ENCODE data around the gene PBLD.
"Not testable (repeated sequence)": the region's sequence is repeated elsewhere in the genome, so short reads cannot be mapped to it uniquely, and the experiment has no call there.

PBLD gene

GRCh38 chr10:68330852-68331454 lies 1.8 kb downstream of the PBLD start:
- DNase-seq (ENCODE audit: low read depth, low spot score), result peak; percentile 43

GRCh38 chr10:68329506-68329861 lies 3.2 kb downstream of the PBLD start:
- no peak for DNase-seq (ENCODE audit: low read depth, low spot score)

GRCh38 chr10:68327889-68328786 lies 4.6 kb downstream of the PBLD start:
- peak; percentile 40 for DNase-seq (ENCODE audit: low read depth, low spot score)

- DNase-seq (ENCODE audit: low read depth, low spot score), result not testable (repeated sequence)
Measured at GRCh38 chr10:68324396-68324795, 8.3 kb downstream of the PBLD start.

- no peak for DNase-seq (ENCODE audit: low read depth, low spot score)
Measured at GRCh38 chr10:68318331-68319059, 14.2 kb downstream of the PBLD start.

- DNase-seq (ENCODE audit: low read depth, low spot score), result no peak
Measured at GRCh38 chr10:68315582-68315981, 17.1 kb downstream of the PBLD start.

GRCh38 chr10:68314930-68315329 lies 17.8 kb downstream of the PBLD start:
- DNase-seq (ENCODE audit: low read depth, low spot score), result not testable (repeated sequence)

- DNase-seq (ENCODE audit: low read depth, low spot score), result no peak
Measured at GRCh38 chr10:68310531-68310930, 22.2 kb downstream of the PBLD start.

GRCh38 chr10:68305854-68306253 lies 26.9 kb downstream of the PBLD start:
- no peak for DNase-seq (ENCODE audit: low read depth, low spot score)

GRCh38 chr10:68303849-68304412 lies 28.8 kb downstream of the PBLD start:
- no peak for DNase-seq (ENCODE audit: low read depth, low spot score)

- DNase-seq (ENCODE audit: low read depth, low spot score), result no peak
Measured at GRCh38 chr10:68302871-68303270, 29.9 kb downstream of the PBLD start.

- no peak for DNase-seq (ENCODE audit: low read depth, low spot score)
Measured at GRCh38 chr10:68302503-68302823, 30.3 kb downstream of the PBLD start.

- no peak for DNase-seq (ENCODE audit: low read depth, low spot score)
Measured at GRCh38 chr10:68301790-68302502, 30.8 kb downstream of the PBLD start.

GRCh38 chr10:68301301-68301700 lies 31.4 kb downstream of the PBLD start:
- DNase-seq (ENCODE audit: low read depth, low spot score), result no peak

GRCh38 chr10:68296843-68297663 lies 35.7 kb downstream of the PBLD start:
- no peak for DNase-seq (ENCODE audit: low read depth, low spot score)

- no peak for DNase-seq (ENCODE audit: low read depth, low spot score)
Measured at GRCh38 chr10:68290736-68291135, 42.0 kb downstream of the PBLD start.

- DNase-seq (ENCODE audit: low read depth, low spot score), result no peak
Measured at GRCh38 chr10:68288717-68289116, 44.0 kb downstream of the PBLD start.

- no peak for DNase-seq (ENCODE audit: low read depth, low spot score)
Measured at GRCh38 chr10:68284062-68285001, 48.4 kb downstream of the PBLD start.

- no peak for DNase-seq (ENCODE audit: low read depth, low spot score)
Measured at GRCh38 chr10:68280758-68281157, 52.0 kb downstream of the PBLD start.

Measured in ELF-1 (cell line).